GM12878 (cell line): Measurements from ENCODE around the gene SLC4A5. TPM values are rescaled to one million over a fixed set of nuclear protein-coding genes. Genes with fewer than 3 reads are reported as not detected.

Experiments
- ATAC-seq: fragments of 200-7000 bp; cut with Tn5 transposase; 3 replicates; pipeline ENCODE4 v1.9.1; 2020; ENCODE audit warnings: mild to moderate bottlenecking, moderate library complexity
- BruUV-seq: library from RNA; stranded (reverse); fragments of 400-500 nt; replicated peaks from 2 replicates; lab custom pipeline; 2021; lab: Mats Ljungman, UMichigan
- CTCF ChIA-PET: fragments of 300-600 bp; sonication (Branson Sonifier 250); formaldehyde crosslinking; extraction: SDS; loops from one replicate; lab custom pipeline; 2021; ENCODE audit warnings: inconsistent platforms; lab: Yijun Ruan, JAX
- POLR2A ChIA-PET: fragments of 350-600 bp; formaldehyde crosslinking; extraction: SDS; loops from one replicate; lab custom pipeline; 2021; ENCODE audit warnings: inconsistent platforms; lab: Charles Lee
- RAD21 ChIA-PET: fragments of 300-600 bp; sonication (Branson Sonifier 250); formaldehyde crosslinking; loops from one replicate; lab custom pipeline; 2023; ENCODE audit warnings: antibody characterized with exemption; ENCODE audit not compliant: unreplicated experiment; lab: Charles Lee
- SMC1A ChIA-PET: fragments of 300-600 bp; sonication (Branson Sonifier 250); formaldehyde crosslinking; loops from one replicate; lab custom pipeline; 2023; ENCODE audit not compliant: unreplicated experiment, uncharacterized antibody; lab: Charles Lee
- DNase-seq: peaks from one replicate; pipeline ENCODE4 v3.0.0-alpha.2; 2011; ENCODE audit warnings: low read depth, low spot score
- FAIRE-seq: peaks from 3 replicates; lab custom pipeline; 2011; peaks lifted over from hg19 to GRCh38; lab: Jason Lieb, UNC
- H2AFZ ChIP-seq: 2 replicates; pipeline ENCODE4 v1.6.0; 2011; ENCODE audit warnings: low read depth, low read length, control low read depth; ENCODE audit not compliant: control insufficient read depth
- H3K27ac ChIP-seq: 2 replicates; pipeline ENCODE4 v1.5.1; 2011; ENCODE audit warnings: control low read depth; ENCODE audit not compliant: control insufficient read depth, insufficient read depth
- H3K27me3 ChIP-seq, 2 experiments: replicated peaks in 1 of 2; 2 replicates each; pipeline versions ENCODE4 v1.6.0 to v1.6.1; 2011; ENCODE audit warnings: low read length in 1 of 2; ENCODE audit not compliant: control insufficient read depth in 2 of 2, insufficient read depth in 2 of 2
- H3K36me3 ChIP-seq, 2 experiments: 2 replicates each; pipeline ENCODE4 v1.5.1; 2011; ENCODE audit warnings: low read length in 1 of 2; ENCODE audit not compliant: control insufficient read depth in 2 of 2, insufficient read depth in 2 of 2
- H3K4me1 ChIP-seq: 2 replicates; pipeline ENCODE4 v1.6.1; 2011; ENCODE audit warnings: mild to moderate bottlenecking, low read length, moderate library complexity, mixed read lengths; ENCODE audit not compliant: control insufficient read depth, insufficient read depth
- H3K4me2 ChIP-seq: 2 replicates; pipeline ENCODE4 v1.6.0; 2011; ENCODE audit warnings: control low read depth; ENCODE audit not compliant: control insufficient read depth, insufficient read depth
- H3K4me3 ChIP-seq: fragments of 200-600 bp; sonication (generic); 2 replicates; pipeline ENCODE4 v1.5.1; 2016
- H3K79me2 ChIP-seq: 2 replicates; pipeline ENCODE4 v1.6.0; 2011; ENCODE audit warnings: low read length; ENCODE audit not compliant: control insufficient read depth, insufficient read depth
- H3K9ac ChIP-seq: 2 replicates; pipeline ENCODE4 v1.8.0; 2011; ENCODE audit warnings: low read length, control low read depth, mixed read lengths; ENCODE audit not compliant: control insufficient read depth, insufficient read depth
- H3K9me3 ChIP-seq: replicated peaks from 3 replicates; pipeline ENCODE4 v1.5.1; 2011; ENCODE audit warnings: mild to moderate bottlenecking, low read length; ENCODE audit not compliant: control insufficient read depth, insufficient read depth
- H4K20me1 ChIP-seq: 2 replicates; pipeline ENCODE4 v1.6.0; 2011; ENCODE audit not compliant: control insufficient read depth, insufficient read depth
- KAT2A ChIP-seq: conservative IDR thresholded peaks from 2 replicates; pipeline ENCODE4 v1.6.1; 2011; ENCODE audit warnings: low read depth, low read length; ENCODE audit not compliant: control insufficient read depth
- ZZZ3 ChIP-seq: IDR thresholded peaks from 2 replicates; pipeline ENCODE4 v1.6.1; 2011; ENCODE audit warnings: low read depth; ENCODE audit not compliant: control insufficient read depth, insufficient read length
- WGBS: methylation state at CpG from one replicate; pipeline ENCODE4 v1.1.6; 2016; ENCODE audit warnings: low lambda C conversion rate; ENCODE audit not compliant: insufficient replicate concordance, insufficient coverage; ENCODE audit errors: missing lambda C conversion rate; 5-methylcytosine and 5-hydroxymethylcytosine counted together
- in situ Hi-C: fragments of 300-500 bp; cut with MboI; formaldehyde crosslinking; loops from 9 replicates; pipeline ENCODE4 v1.14.3; 2018; ENCODE audit warnings: mixed read lengths
- intact Hi-C: fragments of 100-400 bp; cut with micrococcal nuclease; formaldehyde crosslinking; loops from one replicate; pipeline ENCODE4 v1.14.2; 2022; ENCODE audit not compliant: unreplicated experiment
- polyA plus RNA-seq, 11 experiments: library from polyadenylated mRNA; depleted of rRNA in 4 of 11; unstranded in 6 of 11; stranded (reverse) in 5 of 11; fragments of >200 nt; fragmentation: Nextera tagmentation in 4 of 11; fragmentation: Illumina TruSeq in 1 of 11; extraction: Ambion mirVana in 4 of 11; extraction: Trizol in 1 of 11; gene quantifications; 1 replicate in 1 of 11; 2 replicates in 10 of 11; pipeline versions ENCODE4 v1.2.1 to v1.2.3, GENCODE V29; 2011 to 2016; ENCODE audit warnings: inconsistent platforms in 2 of 11, missing spikeins in 2 of 11, low read depth in 1 of 11
- total RNA-seq, 4 experiments: library from RNA; depleted of rRNA in 3 of 4; stranded (reverse); fragments of >200 nt in 3 of 4; fragmentation: Illumina TruSeq in 1 of 4; extraction: Trizol in 1 of 4; gene quantifications; 2 replicates each; pipeline versions ENCODE4 v1.2.1 to v1.2.3, GENCODE V29; 2013 to 2021

The SLC4A5 gene
- total and polyA plus RNA-seq, 10 of the 15 experiments (the other 5 are each of a cell fraction or from before 2014, with no cell fraction given), result 0.15 to 4.7 (median 1.6) TPM

DNA sequence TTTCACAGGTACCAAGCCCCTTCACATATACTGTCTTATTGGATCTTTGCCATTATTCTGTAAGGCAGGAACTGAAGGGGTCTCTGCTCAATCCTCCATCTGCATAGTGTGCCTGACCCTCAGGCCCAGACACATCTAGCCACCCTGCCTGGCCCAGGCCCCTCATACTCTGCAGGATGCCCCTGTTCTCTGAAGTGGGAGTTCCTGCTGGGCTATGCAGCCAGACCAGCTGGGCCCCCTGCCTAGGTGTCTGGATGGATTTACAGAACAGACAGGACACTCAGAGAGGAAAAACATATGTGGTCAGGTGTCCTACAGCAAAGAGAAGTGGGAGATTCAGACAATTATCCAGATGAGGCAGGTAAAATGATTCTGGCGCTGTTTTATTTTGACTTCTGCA lies 42.0 kb downstream of the SLC4A5 start:
- RAD21 ChIA-PET, result no interaction called here
- Histone ChIP-seq H3K9me3 (peaks cover 2% of the 10 kb centered on the region; the same call in 2 of the 3 replicates), H3K9ac (no peak overlapping the region), H2AFZ (no peak overlapping the region), H3K27me3 (no peaks in the 10 kb centered on the region), H3K4me1 (peaks cover 15% of the 10 kb centered on the region), H4K20me1 (no peaks in the 10 kb centered on the region), H3K4me3 (no peak overlapping the region), H3K4me2 (no peak overlapping the region), H3K36me3 (no peaks in the 10 kb centered on the region), H3K79me2 (no peaks in the 10 kb centered on the region), H3K27ac (no peak overlapping the region)
- in situ Hi-C loops (no loop called here), intact Hi-C loops (no loop called here)
- POLR2A ChIA-PET, result no interaction called here
- WGBS, result 95% methylated on average over 1 of the region's 1 CpG
- DNase-seq (no peak), ATAC-seq (no peak), FAIRE-seq (no peak)
- BruUV-seq, result no TSS peak
- SMC1A ChIA-PET, result interaction anchor here (1.2 kb wide), 1 partner anchor 34 kb away, joined by 6 read pairs; no protein-coding TSS in a partner anchor
- TF ChIP-seq KAT2A, result no peak
- CTCF ChIA-PET, result no interaction called here

DNA sequence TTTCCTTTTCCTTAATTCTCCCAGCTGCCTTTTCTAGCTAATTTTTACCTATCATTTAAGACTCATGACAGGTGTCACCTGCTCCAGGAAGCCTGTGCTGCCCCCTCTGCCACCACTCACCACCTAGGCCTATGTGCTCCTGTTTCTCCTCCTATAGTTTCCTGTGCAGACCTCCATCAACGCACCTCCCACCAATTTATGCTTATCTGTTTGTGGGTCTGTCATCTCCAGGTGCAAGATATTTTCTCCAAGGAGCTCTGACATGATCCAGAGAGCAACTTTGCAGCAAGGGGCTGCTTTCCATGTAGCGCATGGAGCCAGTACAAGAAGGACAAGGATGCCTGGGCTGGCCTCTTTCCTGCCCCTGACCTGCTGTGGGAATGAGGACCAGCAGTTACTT lies 42.7 kb downstream of the SLC4A5 start:
- Histone ChIP-seq H3K4me3 (no peak overlapping the region), H4K20me1 (no peaks in the 10 kb centered on the region), H3K36me3 (no peaks in the 10 kb centered on the region), H3K79me2 (no peaks in the 10 kb centered on the region), H3K9me3 (peaks cover 2% of the 10 kb centered on the region; the same call in 2 of the 3 replicates), H3K9ac (no peak overlapping the region), H3K4me2 (no peak overlapping the region), H2AFZ (no peak overlapping the region), H3K4me1 (peaks cover 20% of the 10 kb centered on the region), H3K27ac (no peak overlapping the region), H3K27me3 (no peaks in the 10 kb centered on the region)
- intact Hi-C loops (no loop called here), in situ Hi-C loops (no loop called here)
- no peak for TF ChIP-seq ZZZ3
- POLR2A ChIA-PET, result interaction anchor here (0.8 kb wide), 1 partner anchor 10 kb away, joined by 4 read pairs; no protein-coding TSS in a partner anchor
- RAD21 ChIA-PET, result no interaction called here
- 91% methylated on average over 2 of the region's 2 CpGs for WGBS
- ATAC-seq, result no peak
- SMC1A ChIA-PET, result interaction anchor here (0.8 to 1.2 kb wide), 2 partner anchors 20 to 35 kb away, joined by 5 to 6 read pairs; no protein-coding TSS in a partner anchor
- CTCF ChIA-PET, result interaction anchor here (1.0 kb wide), 1 partner anchor 35 kb away, joined by 4 read pairs; no protein-coding TSS in a partner anchor
- DNase-seq, result no peak
- FAIRE-seq, result no peak
- no TSS peak for BruUV-seq
